ENCODE measurements around the gene OTUD3. TPM values are rescaled to one million over a fixed set of nuclear protein-coding genes. Genes with fewer than 3 reads are reported as not detected.

The OTUD3 gene
- total RNA-seq, 4 donors from 2014 or later, result 4.4 to 7.6 (median 5.3) TPM

GRCh38 chr1:19949016-19949415 lies 66.8 kb downstream of the OTUD3 start:
- no peak for ATAC-seq (ENCODE audit: low FRiP score)
- TF ChIP-seq, protein P1, sequence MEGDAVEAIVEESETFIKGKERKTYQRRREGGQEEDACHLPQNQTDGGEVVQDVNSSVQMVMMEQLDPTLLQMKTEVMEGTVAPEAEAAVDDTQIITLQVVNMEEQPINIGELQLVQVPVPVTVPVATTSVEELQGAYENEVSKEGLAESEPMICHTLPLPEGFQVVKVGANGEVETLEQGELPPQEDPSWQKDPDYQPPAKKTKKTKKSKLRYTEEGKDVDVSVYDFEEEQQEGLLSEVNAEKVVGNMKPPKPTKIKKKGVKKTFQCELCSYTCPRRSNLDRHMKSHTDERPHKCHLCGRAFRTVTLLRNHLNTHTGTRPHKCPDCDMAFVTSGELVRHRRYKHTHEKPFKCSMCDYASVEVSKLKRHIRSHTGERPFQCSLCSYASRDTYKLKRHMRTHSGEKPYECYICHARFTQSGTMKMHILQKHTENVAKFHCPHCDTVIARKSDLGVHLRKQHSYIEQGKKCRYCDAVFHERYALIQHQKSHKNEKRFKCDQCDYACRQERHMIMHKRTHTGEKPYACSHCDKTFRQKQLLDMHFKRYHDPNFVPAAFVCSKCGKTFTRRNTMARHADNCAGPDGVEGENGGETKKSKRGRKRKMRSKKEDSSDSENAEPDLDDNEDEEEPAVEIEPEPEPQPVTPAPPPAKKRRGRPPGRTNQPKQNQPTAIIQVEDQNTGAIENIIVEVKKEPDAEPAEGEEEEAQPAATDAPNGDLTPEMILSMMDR (IDR thresholded peaks at IDR 0.05), result no peak
- DNase-seq (ENCODE audit: low spot score), result no peak

DNA sequence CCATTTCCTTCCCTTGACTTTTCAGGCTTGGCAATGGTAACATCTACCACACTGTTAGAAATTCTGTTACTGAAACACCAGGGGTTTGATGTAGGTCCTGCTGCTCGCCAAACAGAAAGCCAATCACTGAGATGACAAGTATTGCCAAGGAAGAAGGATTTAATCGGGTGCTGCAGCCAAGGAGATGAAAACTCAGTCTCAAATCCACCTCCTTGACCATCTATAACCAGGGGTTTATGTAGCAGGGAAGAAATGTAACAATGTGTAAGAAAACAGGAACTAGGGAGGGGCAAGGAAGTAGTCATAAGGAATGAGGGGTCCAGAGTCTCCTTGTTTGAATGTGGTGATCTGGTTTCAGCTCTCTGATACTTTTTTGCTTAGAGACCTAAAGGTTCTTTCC lies 71.9 kb downstream of the OTUD3 start:
- no peak for ATAC-seq (ENCODE audit: low FRiP score)
- no peak for DNase-seq (ENCODE audit: low spot score)

GRCh38 chr1:19955534-19956170 lies 73.5 kb downstream of the OTUD3 start:
- TF ChIP-seq, protein P1 (IDR thresholded peaks at IDR 0.05), result no peak
- ATAC-seq (ENCODE audit: low FRiP score), result no peak
- no peak for DNase-seq (ENCODE audit: low spot score)

More for the DNA sequence above, 71.9 kb downstream of the OTUD3 start:
- TF ChIP-seq, protein P1 (IDR thresholded peaks at IDR 0.05), result no peak

DNA sequence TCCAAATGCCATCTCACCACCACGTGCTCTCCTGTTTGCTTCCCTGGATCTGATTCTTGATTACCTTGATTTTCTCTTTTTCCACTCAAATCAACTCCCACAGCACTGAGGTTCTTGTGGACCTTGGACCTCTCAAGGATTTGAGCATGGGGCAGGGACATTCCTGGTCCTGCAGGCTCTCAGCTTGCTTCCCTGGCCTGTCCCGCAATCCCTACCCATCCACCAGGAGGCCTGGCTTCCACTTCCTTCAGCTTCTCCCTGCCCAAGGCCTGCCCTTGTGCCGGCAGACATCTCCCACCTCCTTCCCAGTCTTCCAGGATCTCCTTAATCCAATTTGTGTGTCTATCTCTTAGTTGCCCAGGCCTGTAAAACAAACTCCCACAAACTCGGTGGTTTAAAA lies 75.6 kb downstream of the OTUD3 start:
- ATAC-seq (ENCODE audit: low FRiP score), result no peak
- TF ChIP-seq, protein P1 (IDR thresholded peaks at IDR 0.05), result no peak
- no peak for DNase-seq (ENCODE audit: low spot score)

DNA sequence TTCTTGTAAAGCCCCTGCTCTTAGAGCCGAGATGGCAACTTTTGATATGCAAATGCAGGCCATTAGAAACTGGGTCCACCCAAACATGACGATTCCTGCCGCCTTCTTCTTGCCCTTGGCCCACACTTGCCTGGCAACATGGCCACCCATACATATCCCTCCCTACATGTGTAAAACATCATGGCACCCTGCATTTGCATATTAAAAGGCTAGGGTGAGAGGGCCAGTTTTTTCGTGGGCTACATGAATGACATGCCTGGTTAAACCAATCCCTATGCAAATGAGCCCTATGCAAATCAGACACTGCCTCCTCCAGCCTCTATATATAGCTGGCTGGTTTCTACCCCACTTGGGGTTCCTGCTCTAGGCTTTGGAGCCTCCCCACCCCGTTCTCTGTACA lies 78.4 kb downstream of the OTUD3 start:
- ATAC-seq (ENCODE audit: low FRiP score) (no peak), DNase-seq (ENCODE audit: low spot score) (no peak)
- TF ChIP-seq, protein P1 (IDR thresholded peaks at IDR 0.05), result no peak

Other genes with a start within 250 kb of the OTUD3 start
- 10 to 100 TPM; 36.8 to 97.9 (median 72.8) TPM for gene NBL1, start 238.1 kb upstream of the OTUD3 start, total RNA-seq
- not detected for gene HTR6, start 217.5 kb upstream of the OTUD3 start, total RNA-seq
- gene TMCO4, start 82.5 kb upstream of the OTUD3 start, total RNA-seq, result 10 to 100 TPM; 19.0 to 26.6 (median 20.7) TPM
- gene RNF186, start 67.1 kb upstream of the OTUD3 start, total RNA-seq, result not detected
- gene PLA2G2E, start 41.2 kb downstream of the OTUD3 start, total RNA-seq, result not detected
- gene PLA2G2A, start 97.2 kb downstream of the OTUD3 start, total RNA-seq, result 100 to 1,000 TPM; 196 to 718 (median 477) TPM
- 10 to 100 TPM in 1 of 4 donors, 1 to 10 TPM in 2, under 1 TPM in 1; 0.60 to 14.5 (median 3.0) TPM for gene PLA2G5, start 187.8 kb downstream of the OTUD3 start, total RNA-seq
- not detected for gene PLA2G2D, start 237.1 kb downstream of the OTUD3 start, total RNA-seq

Measured in omental fat pad (tissue), 4 donors.